ENCODE data around the gene CH25H.

- TF ChIP-seq CTCF (conservative IDR thresholded peaks at IDR 0.05; ENCODE audit: low read depth, low read length) (no peak), EZH2phosphoT487 (IDR thresholded peaks at IDR 0.05; ENCODE audit: borderline replicate concordance, low read length) (no peak), EZH2 (IDR thresholded peaks at IDR 0.05; ENCODE audit: low read length, unreplicated experiment) (no peak)
Observed at GRCh38 chr10:89240519-89240918, 33.4 kb upstream of the CH25H start.
